GM12872 (cell line): ENCODE results near the gene CD99.

ENCODE experiments used
- TF ChIP-seq, protein P1 (sequence below): IDR thresholded peaks from 3 replicates; pipeline ENCODE4 v1.5.1; 2011; ENCODE audit warnings: low read depth, mild to moderate bottlenecking, low read length, moderate library complexity; ENCODE audit not compliant: insufficient read depth

CD99 gene

DNA sequence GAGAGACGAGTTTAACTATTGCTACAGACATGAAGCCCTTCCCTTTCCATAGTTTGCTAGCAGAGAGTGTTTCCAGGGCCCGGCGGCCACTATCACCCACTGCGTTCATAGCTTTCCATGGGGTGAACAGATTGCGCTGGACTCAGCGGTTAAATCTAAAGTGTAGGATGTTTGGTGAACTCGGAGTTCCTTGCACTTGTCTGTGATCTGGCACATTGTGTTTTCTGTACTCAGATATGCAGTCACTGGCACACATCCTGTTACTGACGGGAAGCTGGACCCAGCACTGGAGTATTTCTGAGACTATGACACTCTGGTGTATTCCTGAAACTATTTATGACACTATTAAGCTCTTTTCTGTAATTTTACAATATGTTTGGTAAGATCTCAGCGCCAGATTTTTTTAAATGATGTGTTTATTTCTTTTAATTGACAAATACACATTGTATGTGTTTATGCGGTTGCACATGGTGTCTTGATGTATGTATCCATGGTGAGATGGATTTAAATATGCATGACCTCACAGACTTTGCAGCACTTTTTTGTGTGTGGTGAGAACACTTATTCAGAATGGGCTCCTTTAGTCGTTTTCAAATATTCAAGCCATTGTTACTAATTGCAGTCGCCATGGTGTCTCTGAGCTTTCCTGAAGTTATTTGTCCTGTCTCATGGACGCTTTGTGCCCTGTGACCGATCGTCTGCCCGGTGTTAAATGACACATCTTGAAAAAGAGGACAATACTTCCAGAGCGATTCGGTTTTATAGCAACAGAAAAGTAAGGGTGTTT, 14.1 kb downstream of the CD99 start:
- TF ChIP-seq, protein P1, sequence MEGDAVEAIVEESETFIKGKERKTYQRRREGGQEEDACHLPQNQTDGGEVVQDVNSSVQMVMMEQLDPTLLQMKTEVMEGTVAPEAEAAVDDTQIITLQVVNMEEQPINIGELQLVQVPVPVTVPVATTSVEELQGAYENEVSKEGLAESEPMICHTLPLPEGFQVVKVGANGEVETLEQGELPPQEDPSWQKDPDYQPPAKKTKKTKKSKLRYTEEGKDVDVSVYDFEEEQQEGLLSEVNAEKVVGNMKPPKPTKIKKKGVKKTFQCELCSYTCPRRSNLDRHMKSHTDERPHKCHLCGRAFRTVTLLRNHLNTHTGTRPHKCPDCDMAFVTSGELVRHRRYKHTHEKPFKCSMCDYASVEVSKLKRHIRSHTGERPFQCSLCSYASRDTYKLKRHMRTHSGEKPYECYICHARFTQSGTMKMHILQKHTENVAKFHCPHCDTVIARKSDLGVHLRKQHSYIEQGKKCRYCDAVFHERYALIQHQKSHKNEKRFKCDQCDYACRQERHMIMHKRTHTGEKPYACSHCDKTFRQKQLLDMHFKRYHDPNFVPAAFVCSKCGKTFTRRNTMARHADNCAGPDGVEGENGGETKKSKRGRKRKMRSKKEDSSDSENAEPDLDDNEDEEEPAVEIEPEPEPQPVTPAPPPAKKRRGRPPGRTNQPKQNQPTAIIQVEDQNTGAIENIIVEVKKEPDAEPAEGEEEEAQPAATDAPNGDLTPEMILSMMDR = no peak

DNA sequence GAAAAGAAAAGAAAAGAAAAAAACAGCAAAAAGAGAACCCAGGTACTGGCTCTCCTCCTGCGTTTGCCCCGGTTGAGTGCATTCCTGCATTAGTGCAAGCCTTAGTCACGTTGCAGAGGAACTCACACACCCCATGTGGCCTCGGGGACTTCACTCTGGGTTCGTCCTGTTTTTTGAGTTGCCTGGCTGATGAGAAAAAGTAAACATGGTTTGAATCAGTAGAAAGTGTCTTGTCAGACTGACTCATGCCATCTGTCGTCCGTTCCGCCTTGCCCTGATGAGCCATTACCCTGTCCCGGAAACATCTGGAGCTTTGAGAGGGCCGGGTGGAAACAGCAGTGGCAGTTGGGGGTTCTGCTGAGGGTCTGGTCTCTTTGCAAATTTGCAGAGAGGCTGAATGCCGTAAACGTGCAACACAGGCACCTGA, 16.3 kb downstream of the CD99 start:
- TF ChIP-seq, protein P1 = 0 out of 3 replicates have a peak, but pooled peaks have one; percentile 1

DNA sequence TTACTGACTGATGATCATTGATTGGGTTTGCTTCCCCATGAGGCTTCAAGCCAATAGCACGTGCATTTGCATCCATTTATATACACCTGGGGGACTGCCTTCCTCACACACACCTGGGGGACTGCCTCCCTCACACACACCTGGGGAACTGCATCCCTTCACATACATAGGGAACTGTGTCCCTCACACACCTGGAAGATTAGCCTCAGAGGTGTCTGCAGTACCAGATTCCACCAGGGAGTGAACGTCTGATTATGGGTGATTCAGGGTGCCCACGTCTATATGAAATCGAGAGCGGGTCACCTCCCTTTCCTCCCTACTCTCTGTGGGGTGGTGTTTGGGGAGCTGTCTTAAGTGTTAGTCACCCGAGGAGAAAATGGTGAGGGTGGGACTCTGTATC, 16.9 kb downstream of the CD99 start:
- TF ChIP-seq, protein P1 = no peak; the same call in 2 of the 3 replicates

DNA sequence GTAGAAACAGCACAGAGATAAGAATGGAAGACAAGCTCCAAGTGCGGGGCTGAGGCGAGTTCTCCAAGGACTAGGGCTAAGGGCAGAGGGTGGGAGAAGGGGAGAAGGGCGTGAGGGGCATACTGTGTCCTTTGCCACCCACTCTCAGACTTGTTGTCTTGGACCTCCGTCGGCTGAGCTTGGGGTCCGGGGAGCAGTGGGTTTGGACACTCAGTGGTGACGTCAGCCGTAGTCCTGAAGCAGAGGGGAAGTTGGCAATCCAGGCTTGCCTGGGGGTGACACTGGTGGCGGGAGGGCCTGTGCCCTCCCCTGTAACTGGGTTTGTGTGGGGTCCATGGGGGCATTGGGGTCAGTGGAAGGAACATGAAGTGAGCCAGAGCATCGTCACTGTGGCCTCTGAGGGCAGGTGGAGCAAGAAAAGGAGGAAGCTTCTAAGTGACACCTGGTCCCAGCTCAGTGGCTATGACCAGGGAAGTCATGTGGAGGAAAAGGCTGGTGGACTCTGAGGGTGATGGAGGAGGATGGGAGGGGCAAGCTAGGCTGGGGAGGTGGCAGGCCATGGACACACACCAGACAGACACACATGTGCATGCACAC, 17.6 kb downstream of the CD99 start:
- TF ChIP-seq, protein P1 = no peak

DNA sequence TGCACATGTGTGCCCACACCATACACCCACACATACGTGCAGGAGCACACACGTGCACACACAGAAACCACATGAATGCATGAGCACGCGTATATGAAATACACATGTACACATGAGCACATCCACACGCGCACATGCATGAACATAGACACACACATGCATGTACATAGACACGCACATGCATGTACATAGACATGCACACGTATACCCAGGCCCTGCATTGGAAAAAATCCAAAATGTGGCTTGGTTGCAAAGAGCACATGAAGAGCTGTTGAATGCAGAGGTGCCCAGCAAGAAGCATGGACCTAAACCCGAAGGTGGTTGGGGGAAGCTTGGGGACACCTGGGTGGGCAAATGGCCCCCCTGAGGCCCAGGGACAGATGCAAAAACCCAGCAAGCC, 18.5 kb downstream of the CD99 start:
- TF ChIP-seq, protein P1 = no peak

DNA sequence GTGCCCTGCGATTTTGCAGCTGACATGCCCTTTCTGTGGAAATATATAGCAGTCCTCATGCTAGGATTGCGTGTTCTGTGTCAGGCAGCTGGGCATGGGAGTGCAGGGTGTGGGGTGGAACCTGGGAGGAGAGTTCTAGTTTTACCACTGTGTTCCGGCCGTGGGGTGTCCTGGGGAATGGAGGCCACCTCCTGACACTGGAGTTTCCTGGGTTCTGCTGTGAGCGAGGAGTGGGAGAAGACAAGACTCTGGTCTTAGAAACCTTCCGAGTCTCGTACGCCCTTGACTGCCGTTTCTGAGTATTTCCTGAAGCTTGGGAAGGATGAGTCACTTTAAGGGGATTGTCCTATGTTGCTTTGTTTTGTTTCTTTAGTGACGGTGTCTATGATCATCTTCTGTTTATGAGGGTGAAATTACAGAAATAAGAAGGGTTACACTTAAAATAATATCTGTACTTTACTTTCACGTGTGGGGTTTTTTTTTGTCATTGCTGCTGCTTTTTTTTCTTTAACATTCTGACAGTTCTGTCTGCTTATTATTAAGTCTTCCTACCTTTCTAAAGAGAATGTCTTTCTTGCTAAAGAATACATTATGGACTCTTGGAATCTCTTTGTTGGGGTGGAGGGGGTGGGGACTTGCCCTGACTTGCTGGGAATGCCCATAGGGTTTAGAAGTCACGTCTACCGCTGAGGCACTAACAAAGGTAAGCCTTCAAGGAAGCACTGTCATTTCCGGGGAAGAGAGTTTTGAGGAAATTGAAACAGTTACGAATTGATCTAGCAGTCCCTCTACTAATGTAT, 19.1 kb downstream of the CD99 start:
- TF ChIP-seq, protein P1 = no peak

DNA sequence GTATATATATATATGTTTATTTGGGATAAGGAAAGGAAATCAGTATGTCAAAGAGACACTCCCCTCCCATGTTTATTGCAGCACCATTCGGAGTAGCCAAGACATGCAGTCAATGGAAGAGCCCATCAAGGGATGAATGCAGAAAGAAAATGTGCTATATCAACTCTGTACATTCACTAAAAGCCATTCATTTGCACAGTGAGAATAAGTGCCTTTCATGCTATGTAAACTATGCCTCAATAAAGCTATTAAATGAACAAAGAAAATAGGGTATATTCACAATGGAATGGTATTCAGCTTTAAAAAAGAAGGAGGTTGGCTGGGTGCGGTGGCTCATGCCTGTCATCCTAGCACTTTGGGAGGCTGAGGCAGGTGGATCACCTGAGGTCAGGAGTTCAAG, 20.3 kb downstream of the CD99 start:
- TF ChIP-seq, protein P1 = no peak
